Pancreas (tissue), 10 donors: ENCODE results near the gene KIF16B. TPM values are rescaled to one million over a fixed set of nuclear protein-coding genes. Genes with fewer than 3 reads are reported as not detected.

ENCODE experiments used
- ATAC-seq, 4 donors: fragments of 200-7000 bp; cut with Tn5 transposase; one replicate each; pipeline versions ENCODE4 v1.8.0 to v1.9.1; 2020; ENCODE audit warnings: mild to moderate bottlenecking in 4 of 4, moderate library complexity in 4 of 4
- DNase-seq, 6 donors: peaks; one replicate each; pipeline ENCODE4 v3.0.0-alpha.2; 2020
- FAIRE-seq: peaks from 2 replicates; lab custom pipeline; 2012; peaks lifted over from hg19 to GRCh38; lab: Jason Lieb, UNC
- H3K27ac ChIP-seq, 4 donors: fragments of 200-600 bp; sonication (generic); 1 replicate in 3 of 4; 2 replicates in 1 of 4; pipeline versions ENCODE4 v1.5.0 to v1.8.0; 2020
- H3K27me3 ChIP-seq, 4 donors: fragments of 200-600 bp; one replicate each; pipeline ENCODE4 v1.8.0; 2021
- H3K36me3 ChIP-seq, 3 donors: fragments of 200-600 bp; sonication (generic) in 1 of 3; one replicate each; pipeline versions ENCODE4 v1.5.0 to v1.8.0; 2020 to 2021
- H3K4me1 ChIP-seq, 3 donors: fragments of 200-600 bp; one replicate each; pipeline ENCODE4 v1.8.0; 2021
- H3K4me3 ChIP-seq, 4 donors: fragments of 200-600 bp; sonication (generic) in 2 of 4; one replicate each; pipeline versions ENCODE4 v1.5.0 to v1.8.0; 2020 to 2021
- H3K9me3 ChIP-seq, 4 donors: fragments of 200-600 bp; one replicate each; pipeline ENCODE4 v1.8.0; 2021
- CTCF ChIP-seq, 4 donors: fragments of 200-600 bp; sonication (generic) in 3 of 4; IDR thresholded peaks; one replicate each; pipeline versions ENCODE4 v1.5.0 to v1.8.0; 2021; ENCODE audit warnings: antibody characterized with exemption in 4 of 4
- WGBS, 2 donors: extraction: QIAGEN DNeasy Blood & Tissue Kit; methylation state at CpG; one replicate each; pipeline ENCODE4 v1.1.7; 2013; 5-methylcytosine and 5-hydroxymethylcytosine counted together
- intact Hi-C, 3 donors: fragments of 100-400 bp; cut with DNase I; formaldehyde crosslinking; loops; one replicate each; pipeline versions ENCODE4 v1.11.1 to v1.14.2; 2022
- polyA plus RNA-seq, 2 donors: library from polyadenylated mRNA; stranded (reverse); fragments of 200-250 nt; gene quantifications; one replicate each; pipeline ENCODE4 v1.2.3, GENCODE V29; 2013
- total RNA-seq, 6 donors: library from RNA; stranded (reverse); fragmentation: NEBNext Ultra II Directional in 4 of 6; extraction: Animal tissue kit (Norgen Biotek cat#: 25700) in 4 of 6; gene quantifications; one replicate each; pipeline versions ENCODE4 v1.2.1 to v1.2.4, GENCODE V29; 2021 to 2023
- donor health status: healthy with polysubstance abuse.
- donor health status: DM: no; HTN: no; CAD: no; lungs with moderate emphysema.
- donor health status: DM: no; HTN: no; CAD: no.
- donor health status: control.
- donor health status: control.
- donor health status: Bipolar disorder and iron deficiency.
- donor health status: DM: yes; HTN: yes; CAD: no.
- donor health status: DM: no; HTN: no; CAD: no.
- donor health status: DM: no; HTN: no; CAD: no.
- donor health status: DM: yes; HTN: yes; CAD: no.

The KIF16B gene
- total and polyA plus RNA-seq, 8 donors: 4.4 to 12.2 (median 7.3) TPM

GRCh38 chr20:16243470-16243869 is 329.8 kb downstream of the KIF16B start:
- intact Hi-C loops: no loop called here
- H3K36me3 ChIP-seq: no peaks in the 10 kb centered on the region
- no peak for TF ChIP-seq CTCF (IDR thresholded peaks at IDR 0.05)
- FAIRE-seq (no peak), ATAC-seq (no peak), DNase-seq (no peak)
- no peak overlapping the region for H3K4me3 ChIP-seq
- H3K27me3 ChIP-seq: no peaks in the 10 kb centered on the region
- no peaks in the 10 kb centered on the region for H3K4me1 ChIP-seq
- no peaks in the 10 kb centered on the region for H3K9me3 ChIP-seq
- 48 to 58% methylated on average over 4 of the region's 4 CpGs for WGBS, 2 donors
- no peak overlapping the region for H3K27ac ChIP-seq

- intact Hi-C loops: no loop called here
- Histone ChIP-seq H3K36me3 (no peaks in the 10 kb centered on the region), H3K4me3 (no peak overlapping the region), H3K4me1 (no peaks in the 10 kb centered on the region), H3K27ac (no peak overlapping the region), H3K9me3 (no peaks in the 10 kb centered on the region), H3K27me3 (no peaks in the 10 kb centered on the region)
- TF ChIP-seq CTCF (IDR thresholded peaks at IDR 0.05): no peak
- DNase-seq (no peak), ATAC-seq (no peak), FAIRE-seq (no peak)
Observed at GRCh38 chr20:16241911-16242310, 331.3 kb downstream of the KIF16B start.

- ATAC-seq (no peak), FAIRE-seq (no peak), DNase-seq (no peak)
- no peaks in the 10 kb centered on the region for H3K9me3 ChIP-seq
- no peak overlapping the region for H3K27ac ChIP-seq
- no peak overlapping the region for H3K4me3 ChIP-seq
- no peaks in the 10 kb centered on the region for H3K27me3 ChIP-seq
- TF ChIP-seq CTCF (IDR thresholded peaks at IDR 0.05): no peak
- intact Hi-C loops: no loop called here
- no peaks in the 10 kb centered on the region for H3K36me3 ChIP-seq
- no peaks in the 10 kb centered on the region for H3K4me1 ChIP-seq
Observed at GRCh38 chr20:16240355-16240754, 332.9 kb downstream of the KIF16B start.

- 75 to 77% methylated on average over 9 of the region's 9 CpGs for WGBS, 2 donors
- FAIRE-seq: no peak
Observed at GRCh38 chr20:16236589-16237241, 336.5 kb downstream of the KIF16B start.

More at GRCh38 chr20:16236589-16237241, 336.5 kb downstream of the KIF16B start:
- no peak for ATAC-seq
- Histone ChIP-seq H3K36me3 (no peaks in the 10 kb centered on the region), H3K4me3 (no peak overlapping the region), H3K9me3 (no peaks in the 10 kb centered on the region), H3K27ac (no peak overlapping the region), H3K4me1 (no peaks in the 10 kb centered on the region), H3K27me3 (no peaks in the 10 kb centered on the region)
- intact Hi-C loops: no loop called here
- DNase-seq: no peak
- no peak for TF ChIP-seq CTCF (IDR thresholded peaks at IDR 0.05)
